GM23338 (cell line): Measurements from ENCODE around the gene MIOS. TPM values are rescaled to one million over a fixed set of nuclear protein-coding genes. Genes with fewer than 3 reads are reported as not detected.

ENCODE experiments used
- ATAC-seq: fragments of 200-7000 bp; cut with Tn5 transposase; 3 replicates; pipeline ENCODE4 v1.9.1; 2020
- DNase-seq: peaks from one replicate; pipeline ENCODE4 v3.0.0-alpha.2; 2015; ENCODE audit warnings: low spot score
- H2AFZ ChIP-seq: fragments of 200-600 bp; sonication (generic); 2 replicates; pipeline ENCODE4 v1.8.0; 2016; ENCODE audit warnings: antibody characterized with exemption, mild to moderate bottlenecking, moderate library complexity
- H3F3A ChIP-seq: fragments of 200-600 bp; sonication (generic); replicated peaks from 2 replicates; pipeline ENCODE4 v1.8.0; 2017; ENCODE audit warnings: antibody characterized with exemption, mixed run types, low read depth
- H3K27ac ChIP-seq: fragments of 200-600 bp; sonication (generic); 2 replicates; pipeline ENCODE4 v1.6.1; 2016; ENCODE audit warnings: low read depth
- H3K27me3 ChIP-seq: fragments of 200-600 bp; sonication (generic); 2 replicates; pipeline ENCODE4 v1.8.0; 2016; ENCODE audit warnings: mild to moderate bottlenecking, mixed run types, moderate library complexity; ENCODE audit not compliant: insufficient read depth
- H3K36me3 ChIP-seq: fragments of 200-600 bp; sonication (generic); 2 replicates; pipeline ENCODE4 v1.8.0; 2016; ENCODE audit warnings: mild to moderate bottlenecking; ENCODE audit not compliant: insufficient read depth
- H3K4me1 ChIP-seq: fragments of 200-600 bp; sonication (generic); 2 replicates; pipeline ENCODE4 v1.8.0; 2016; ENCODE audit warnings: mild to moderate bottlenecking, moderate library complexity; ENCODE audit not compliant: insufficient read depth
- H3K4me2 ChIP-seq: fragments of 200-600 bp; sonication (generic); 2 replicates; pipeline ENCODE4 v1.7.1; 2017; ENCODE audit warnings: mixed run types
- H3K4me3 ChIP-seq: fragments of 200-600 bp; sonication (generic); 2 replicates; pipeline ENCODE4 v1.6.1; 2016; ENCODE audit warnings: mixed run types
- H3K79me2 ChIP-seq: fragments of 200-600 bp; sonication (generic); replicated peaks from 2 replicates; pipeline ENCODE4 v1.8.0; 2017; ENCODE audit warnings: mild to moderate bottlenecking; ENCODE audit not compliant: insufficient read depth
- H3K9me2 ChIP-seq: fragments of 200-600 bp; sonication (generic); 2 replicates; pipeline ENCODE4 v1.8.0; 2017; ENCODE audit not compliant: insufficient read depth
- H4K20me1 ChIP-seq: fragments of 200-600 bp; sonication (generic); replicated peaks from 2 replicates; pipeline ENCODE4 v1.8.0; 2017; ENCODE audit warnings: mild to moderate bottlenecking; ENCODE audit not compliant: insufficient read depth
- H3K27ac Mint-ChIP-seq: 2 replicates; pipeline ENCODE4 v1.8.0; 2020; ENCODE audit warnings: inconsistent platforms, mild to moderate bottlenecking, moderate library complexity, mixed read lengths
- H3K27me3 Mint-ChIP-seq: 3 replicates; pipeline ENCODE4 v1.8.0; 2022; ENCODE audit warnings: low read depth, mild to moderate bottlenecking, moderate library complexity, mixed read lengths, inconsistent platforms; ENCODE audit not compliant: insufficient read depth, poor library complexity
- H3K36me3 Mint-ChIP-seq: 3 replicates; pipeline ENCODE4 v1.8.0; 2021; ENCODE audit warnings: low read depth, mild to moderate bottlenecking, inconsistent platforms, moderate library complexity, mixed read lengths
- H3K4me1 Mint-ChIP-seq: 3 replicates; pipeline ENCODE4 v1.8.0; 2020; ENCODE audit warnings: mild to moderate bottlenecking, inconsistent platforms, mixed read lengths
- H3K4me3 Mint-ChIP-seq: 3 replicates; pipeline ENCODE4 v1.8.0; 2021; ENCODE audit warnings: moderate library complexity, mild to moderate bottlenecking, inconsistent platforms, mixed read lengths
- H3K9me3 Mint-ChIP-seq: 3 replicates; pipeline ENCODE4 v1.8.0; 2020; ENCODE audit warnings: moderate library complexity, mild to moderate bottlenecking, inconsistent platforms, mixed read lengths
- CREB1 ChIP-seq: fragments of 250-450 bp; sonication (Bioruptor Pico); IDR thresholded peaks from 2 replicates; pipeline ENCODE4 v1.5.0; 2020; ENCODE audit warnings: low read depth, mild to moderate bottlenecking, moderate library complexity
- CTCF ChIP-seq, 2 experiments: fragments of 200-600 bp in 1 of 2; sonication (generic) in 1 of 2; conservative IDR thresholded peaks; 2 replicates each; pipeline versions ENCODE4 v1.5.1 to v1.6.1; 2016 to 2017; ENCODE audit warnings: antibody characterized with exemption in 2 of 2, low read depth in 2 of 2, mild to moderate bottlenecking in 2 of 2, moderate library complexity in 1 of 2
- EZH2 ChIP-seq: fragments of 200-600 bp; sonication (generic); IDR thresholded peaks from one replicate; pipeline ENCODE4 v1.8.0; 2017; ENCODE audit warnings: antibody characterized with exemption, mild to moderate bottlenecking, low read depth; ENCODE audit not compliant: unreplicated experiment
- EZH2phosphoT487 ChIP-seq: fragments of 200-600 bp; sonication (generic); IDR thresholded peaks from one replicate; pipeline ENCODE4 v1.8.1; 2018; ENCODE audit warnings: antibody characterized with exemption; ENCODE audit not compliant: unreplicated experiment
- JUNB ChIP-seq: IDR thresholded peaks from one replicate; pipeline ENCODE4 v1.6.1; 2016; ENCODE audit warnings: antibody characterized with exemption; ENCODE audit not compliant: unreplicated experiment
- NANOG ChIP-seq: IDR thresholded peaks from 2 replicates; pipeline ENCODE4 v1.6.1; 2016; ENCODE audit warnings: antibody characterized with exemption, borderline replicate concordance
- POLR2AphosphoS5 ChIP-seq: IDR thresholded peaks from 2 replicates; pipeline ENCODE4 v1.6.1; 2016; ENCODE audit warnings: antibody characterized with exemption, low read depth
- STAT1 ChIP-seq: IDR thresholded peaks from one replicate; pipeline ENCODE4 v1.6.1; 2016; ENCODE audit warnings: antibody characterized with exemption; ENCODE audit not compliant: unreplicated experiment
- ZNF114 ChIP-seq: fragments of 250-450 bp; sonication (Bioruptor Pico); IDR thresholded peaks from 2 replicates; pipeline ENCODE4 v1.5.0; 2020; ENCODE audit warnings: mild to moderate bottlenecking, moderate library complexity
- ZNF331 ChIP-seq: fragments of 250-450 bp; sonication (Bioruptor Pico); IDR thresholded peaks from 2 replicates; pipeline ENCODE4 v1.5.0; 2020; ENCODE audit warnings: low read depth, mild to moderate bottlenecking, moderate library complexity
- polyA plus RNA-seq: library from polyadenylated mRNA; unstranded; fragments of >200 nt; fragmentation: Nextera tagmentation; extraction: Ambion mirVana; gene quantifications from 2 replicates; pipeline ENCODE4 v1.2.1, GENCODE V29; 2016
- total RNA-seq: library from RNA; depleted of rRNA; stranded (reverse); fragments of >200 nt; shearing (Covaris generic); gene quantifications from 2 replicates; pipeline ENCODE4 v1.2.3, GENCODE V29; 2014
- TF ChIP-seq, protein P1 (sequence below): IDR thresholded peaks from one replicate; pipeline ENCODE4 v1.6.1; 2018; ENCODE audit warnings: antibody characterized with exemption; ENCODE audit not compliant: unreplicated experiment
- TF ChIP-seq, protein P2 (sequence below): IDR thresholded peaks from 2 replicates; pipeline ENCODE4 v1.6.1; 2016; ENCODE audit warnings: antibody characterized with exemption

Gene MIOS
- total and polyA plus RNA-seq, 2 experiments from 2014 or later = 13.1 to 85.7 TPM

DNA sequence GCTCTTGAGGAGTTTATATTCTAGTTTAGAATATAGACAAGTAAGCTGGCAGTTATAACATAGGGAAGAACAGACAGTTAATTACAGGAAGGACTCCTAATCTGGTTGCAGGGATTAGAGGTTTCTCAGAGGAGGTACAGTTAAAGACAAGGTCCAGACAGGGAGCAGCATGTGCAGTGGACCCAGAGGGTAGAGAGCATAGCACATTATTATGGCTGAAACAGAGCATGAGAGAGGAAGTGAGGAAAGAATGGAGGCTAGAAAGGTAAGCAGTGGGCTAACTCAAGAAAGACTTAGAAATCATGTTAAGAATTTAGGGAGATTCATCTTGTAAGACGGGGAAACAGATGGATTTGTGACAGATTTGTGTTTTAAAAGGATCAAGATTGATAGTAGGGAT is 9.7 kb downstream of the MIOS start (continued):
- TF ChIP-seq, protein P1, sequence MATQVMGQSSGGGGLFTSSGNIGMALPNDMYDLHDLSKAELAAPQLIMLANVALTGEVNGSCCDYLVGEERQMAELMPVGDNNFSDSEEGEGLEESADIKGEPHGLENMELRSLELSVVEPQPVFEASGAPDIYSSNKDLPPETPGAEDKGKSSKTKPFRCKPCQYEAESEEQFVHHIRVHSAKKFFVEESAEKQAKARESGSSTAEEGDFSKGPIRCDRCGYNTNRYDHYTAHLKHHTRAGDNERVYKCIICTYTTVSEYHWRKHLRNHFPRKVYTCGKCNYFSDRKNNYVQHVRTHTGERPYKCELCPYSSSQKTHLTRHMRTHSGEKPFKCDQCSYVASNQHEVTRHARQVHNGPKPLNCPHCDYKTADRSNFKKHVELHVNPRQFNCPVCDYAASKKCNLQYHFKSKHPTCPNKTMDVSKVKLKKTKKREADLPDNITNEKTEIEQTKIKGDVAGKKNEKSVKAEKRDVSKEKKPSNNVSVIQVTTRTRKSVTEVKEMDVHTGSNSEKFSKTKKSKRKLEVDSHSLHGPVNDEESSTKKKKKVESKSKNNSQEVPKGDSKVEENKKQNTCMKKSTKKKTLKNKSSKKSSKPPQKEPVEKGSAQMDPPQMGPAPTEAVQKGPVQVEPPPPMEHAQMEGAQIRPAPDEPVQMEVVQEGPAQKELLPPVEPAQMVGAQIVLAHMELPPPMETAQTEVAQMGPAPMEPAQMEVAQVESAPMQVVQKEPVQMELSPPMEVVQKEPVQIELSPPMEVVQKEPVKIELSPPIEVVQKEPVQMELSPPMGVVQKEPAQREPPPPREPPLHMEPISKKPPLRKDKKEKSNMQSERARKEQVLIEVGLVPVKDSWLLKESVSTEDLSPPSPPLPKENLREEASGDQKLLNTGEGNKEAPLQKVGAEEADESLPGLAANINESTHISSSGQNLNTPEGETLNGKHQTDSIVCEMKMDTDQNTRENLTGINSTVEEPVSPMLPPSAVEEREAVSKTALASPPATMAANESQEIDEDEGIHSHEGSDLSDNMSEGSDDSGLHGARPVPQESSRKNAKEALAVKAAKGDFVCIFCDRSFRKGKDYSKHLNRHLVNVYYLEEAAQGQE = no peak
- no peak for TF ChIP-seq JUNB

DNA sequence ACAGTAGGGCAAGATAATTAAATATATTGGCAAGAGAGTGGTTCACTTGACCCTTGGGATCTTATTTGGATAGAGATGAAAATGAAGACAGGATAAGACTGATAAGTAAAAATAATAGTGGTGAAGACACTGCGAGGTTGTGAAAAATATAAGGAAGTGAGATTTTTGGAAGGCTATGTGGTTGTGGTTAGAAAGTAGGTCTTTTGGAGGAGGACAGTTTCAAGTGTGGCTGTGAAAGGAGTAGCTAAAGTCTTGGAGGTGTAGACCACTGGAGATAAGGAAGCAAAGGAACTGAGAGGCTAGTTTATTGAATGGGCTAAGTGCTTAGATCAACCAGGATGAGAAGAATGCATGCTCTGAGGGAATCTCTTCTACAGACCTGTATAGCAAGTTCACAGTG is 11.2 kb downstream of the MIOS start:
- H3F3A ChIP-seq = no peaks in the 10 kb centered on the region
- H3K9me3 Mint-ChIP-seq = no peaks in the 10 kb centered on the region
- H3K4me3 ChIP-seq = no peak overlapping the region
- no peak for TF ChIP-seq JUNB
- no peak for TF ChIP-seq CTCF (conservative IDR thresholded peaks at IDR 0.05; ENCODE audit: low read depth in 2 of 2)
- no peak for TF ChIP-seq ZNF114
- no peak for TF ChIP-seq EZH2
- TF ChIP-seq, protein P2, sequence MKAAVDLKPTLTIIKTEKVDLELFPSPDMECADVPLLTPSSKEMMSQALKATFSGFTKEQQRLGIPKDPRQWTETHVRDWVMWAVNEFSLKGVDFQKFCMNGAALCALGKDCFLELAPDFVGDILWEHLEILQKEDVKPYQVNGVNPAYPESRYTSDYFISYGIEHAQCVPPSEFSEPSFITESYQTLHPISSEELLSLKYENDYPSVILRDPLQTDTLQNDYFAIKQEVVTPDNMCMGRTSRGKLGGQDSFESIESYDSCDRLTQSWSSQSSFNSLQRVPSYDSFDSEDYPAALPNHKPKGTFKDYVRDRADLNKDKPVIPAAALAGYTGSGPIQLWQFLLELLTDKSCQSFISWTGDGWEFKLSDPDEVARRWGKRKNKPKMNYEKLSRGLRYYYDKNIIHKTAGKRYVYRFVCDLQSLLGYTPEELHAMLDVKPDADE = no peak
- TF ChIP-seq, protein P1 = no peak
- no peak for TF ChIP-seq NANOG
- no peak for TF ChIP-seq CREB1 (CRISPR knock-in tag)
- no peak for TF ChIP-seq STAT1
- no peak for TF ChIP-seq POLR2AphosphoS5
- no peak for TF ChIP-seq EZH2phosphoT487
- no peak for TF ChIP-seq ZNF331 (CRISPR knock-in tag)

More for the DNA sequence above, 11.2 kb downstream of the MIOS start:
- Mint-ChIP-seq H3K4me1 (peaks cover 9% of the 10 kb centered on the region), H3K4me3 (no peak overlapping the region), H3K36me3 (peaks cover 18% of the 10 kb centered on the region; the same call in 2 of the 3 replicates), H3K27me3 (no peaks in the 10 kb centered on the region), H3K27ac (no peak overlapping the region)
- no peaks in the 10 kb centered on the region for H3K36me3 ChIP-seq
- H3K27ac ChIP-seq = no peak overlapping the region
- ATAC-seq (no peak), DNase-seq (no peak)
- no peaks in the 10 kb centered on the region for H3K9me2 ChIP-seq
- peaks cover 12% of the 10 kb centered on the region; the same call in 1 of the 2 replicates for H3K79me2 ChIP-seq
- H4K20me1 ChIP-seq = no peaks in the 10 kb centered on the region
- no peaks in the 10 kb centered on the region for H3K27me3 ChIP-seq
- H2AFZ ChIP-seq = no peak overlapping the region
- no peak overlapping the region for H3K4me2 ChIP-seq
- no peaks in the 10 kb centered on the region for H3K4me1 ChIP-seq
